ENCODE measurements around the gene SPTLC2.
"Not testable (repeated sequence)": the region's sequence is repeated elsewhere in the genome, so short reads cannot be mapped to it uniquely, and the experiment has no call there.

The SPTLC2 gene, protein sequence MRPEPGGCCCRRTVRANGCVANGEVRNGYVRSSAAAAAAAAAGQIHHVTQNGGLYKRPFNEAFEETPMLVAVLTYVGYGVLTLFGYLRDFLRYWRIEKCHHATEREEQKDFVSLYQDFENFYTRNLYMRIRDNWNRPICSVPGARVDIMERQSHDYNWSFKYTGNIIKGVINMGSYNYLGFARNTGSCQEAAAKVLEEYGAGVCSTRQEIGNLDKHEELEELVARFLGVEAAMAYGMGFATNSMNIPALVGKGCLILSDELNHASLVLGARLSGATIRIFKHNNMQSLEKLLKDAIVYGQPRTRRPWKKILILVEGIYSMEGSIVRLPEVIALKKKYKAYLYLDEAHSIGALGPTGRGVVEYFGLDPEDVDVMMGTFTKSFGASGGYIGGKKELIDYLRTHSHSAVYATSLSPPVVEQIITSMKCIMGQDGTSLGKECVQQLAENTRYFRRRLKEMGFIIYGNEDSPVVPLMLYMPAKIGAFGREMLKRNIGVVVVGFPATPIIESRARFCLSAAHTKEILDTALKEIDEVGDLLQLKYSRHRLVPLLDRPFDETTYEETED

GRCh38 chr14:77616454-77617229 is at the start of gene SPTLC2:
Gene SPTLC2 (minus strand): TSS chr14:77616637. CDS start chr14:77616579, 58 bp downstream.
- DNase-seq: peak; percentile 89 to 93 (median 91)

GRCh38 chr14:77663293-77663692 is 46.9 kb upstream of the SPTLC2 start:
- DNase-seq: no peak

- not testable (repeated sequence) for DNase-seq
Observed at GRCh38 chr14:77661562-77661961, 45.1 kb upstream of the SPTLC2 start.

GRCh38 chr14:77660754-77661153 is 44.3 kb upstream of the SPTLC2 start:
- DNase-seq: no peak

- no peak for DNase-seq
Observed at GRCh38 chr14:77659831-77660230, 43.4 kb upstream of the SPTLC2 start.

DNA sequence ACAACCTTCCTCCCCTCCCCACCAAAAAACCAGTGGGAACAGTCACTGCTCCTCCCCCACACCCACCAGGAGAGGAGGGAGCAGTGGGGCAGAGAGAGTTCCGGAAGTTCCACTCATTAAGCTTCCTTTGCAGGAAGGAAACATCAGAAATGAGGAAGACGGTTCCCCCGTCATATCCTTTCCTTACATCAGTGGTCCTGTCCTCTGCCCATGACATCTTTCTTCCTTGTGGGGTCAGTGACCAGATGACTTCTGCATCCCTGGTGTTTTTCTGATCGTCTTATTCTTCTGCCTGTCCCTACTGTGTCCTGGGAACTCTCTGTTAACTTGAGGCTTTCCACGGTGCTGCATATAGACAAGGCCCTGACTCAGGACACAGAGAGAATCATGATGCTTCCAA is 40.8 kb upstream of the SPTLC2 start:
- no peak for DNase-seq

GRCh38 chr14:77654001-77654441 is 37.6 kb upstream of the SPTLC2 start:
- no peak for DNase-seq

- DNase-seq: no peak
Observed at GRCh38 chr14:77649326-77649725, 32.9 kb upstream of the SPTLC2 start.

GRCh38 chr14:77648520-77649200 is 32.2 kb upstream of the SPTLC2 start:
- no peak for DNase-seq

DNA sequence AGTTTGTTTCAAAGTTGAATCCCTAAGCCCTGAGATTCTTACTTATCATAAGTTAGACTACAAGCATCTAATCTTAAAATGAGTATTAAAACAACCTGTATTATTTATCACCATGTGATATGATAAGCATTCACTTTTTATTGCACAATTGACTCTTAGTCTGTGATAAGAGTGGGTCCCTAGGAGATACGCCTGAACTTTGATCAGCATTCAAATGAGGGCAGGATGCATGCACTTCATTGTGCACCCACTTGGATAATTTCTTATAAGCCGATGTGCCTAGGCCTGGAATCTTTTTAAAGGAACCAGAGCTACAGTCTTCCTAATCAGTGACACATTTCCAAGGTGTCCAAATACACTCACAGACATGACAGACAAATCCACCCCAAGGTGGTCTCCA is 31.4 kb upstream of the SPTLC2 start:
- DNase-seq: no peak

DNA sequence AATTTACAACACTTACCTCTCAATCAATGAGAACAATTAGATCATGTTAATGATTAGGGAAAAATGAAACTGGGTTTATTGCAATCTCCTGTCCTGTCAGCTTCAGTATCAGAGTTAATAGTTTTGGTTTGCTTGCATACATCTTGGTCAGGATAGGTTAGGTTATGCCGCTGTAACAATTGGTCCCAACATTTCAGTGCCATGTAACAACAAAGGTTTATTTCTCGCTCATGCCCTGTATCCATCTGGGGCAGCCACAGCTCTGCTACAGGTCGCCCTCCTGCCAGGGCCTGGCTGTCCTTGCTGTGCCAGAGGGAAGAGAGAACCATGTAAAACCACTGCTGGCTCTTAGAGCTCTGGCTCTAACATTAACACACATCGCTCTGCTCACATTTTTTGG is 30.5 kb upstream of the SPTLC2 start:
- no peak for DNase-seq

GRCh38 chr14:77645520-77646230 is 29.2 kb upstream of the SPTLC2 start:
- DNase-seq: no peak

GRCh38 chr14:77642407-77642806 is 26.0 kb upstream of the SPTLC2 start:
- DNase-seq: no peak

- peak; percentile 29 to 37 (median 32) for DNase-seq
Observed at GRCh38 chr14:77641534-77642341, 25.3 kb upstream of the SPTLC2 start.

DNA sequence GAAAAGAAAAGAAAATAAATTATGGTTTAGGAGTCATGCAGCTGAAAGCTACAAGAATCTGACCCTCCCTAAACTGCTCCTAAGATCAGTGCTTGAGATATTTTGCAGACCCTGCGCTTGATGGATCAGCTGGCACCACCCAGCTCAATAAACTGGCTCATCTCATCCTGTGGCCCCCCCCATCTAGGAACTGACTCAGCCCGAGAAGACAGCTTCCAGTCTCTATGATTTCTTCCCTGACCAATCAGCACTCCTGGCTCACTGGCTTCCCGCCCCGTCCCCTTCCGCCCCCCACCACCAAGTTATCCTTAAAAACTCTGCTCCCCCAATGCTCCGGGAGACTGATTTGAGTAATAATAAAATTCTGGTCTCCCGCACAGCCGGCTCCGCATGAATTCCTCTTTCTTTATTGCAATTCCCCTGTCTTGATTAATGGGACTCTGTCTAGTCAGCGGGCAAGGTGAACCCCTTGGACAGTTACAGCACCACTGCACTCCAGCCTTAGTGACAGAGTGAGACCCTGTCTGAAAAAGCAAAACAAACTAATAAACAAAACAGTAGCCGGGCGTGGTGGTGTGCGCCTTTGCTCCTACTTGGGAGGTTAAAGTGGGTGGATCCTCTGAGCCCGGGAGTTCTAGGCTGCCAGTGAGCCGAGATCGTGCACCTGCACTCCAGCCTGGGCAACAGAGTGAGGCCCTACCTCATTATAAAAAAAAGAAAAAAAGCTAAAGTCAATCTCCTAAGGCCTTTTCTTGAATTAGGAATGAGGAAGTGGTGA is 24.5 kb upstream of the SPTLC2 start:
- no peak for DNase-seq

DNA sequence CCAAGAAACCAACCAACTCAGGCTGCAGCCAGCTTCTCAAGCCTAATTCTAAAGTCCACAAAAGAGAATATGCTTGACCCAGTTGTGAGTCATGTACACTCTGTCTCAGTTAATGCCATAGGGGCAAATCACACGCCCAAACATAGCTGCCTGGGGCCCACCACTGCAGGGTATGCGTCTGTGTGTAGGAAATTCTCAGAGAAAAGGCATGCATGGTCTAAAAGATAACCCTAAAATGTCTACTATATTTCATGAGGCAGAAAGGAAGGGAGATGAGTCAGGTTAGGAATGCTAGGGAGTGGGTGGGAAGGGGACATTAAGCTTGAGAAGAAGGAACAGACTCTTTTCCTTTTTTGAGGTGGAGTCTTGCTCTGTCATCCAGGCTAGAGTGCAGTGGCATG is 22.3 kb upstream of the SPTLC2 start:
- DNase-seq: no peak

DNA sequence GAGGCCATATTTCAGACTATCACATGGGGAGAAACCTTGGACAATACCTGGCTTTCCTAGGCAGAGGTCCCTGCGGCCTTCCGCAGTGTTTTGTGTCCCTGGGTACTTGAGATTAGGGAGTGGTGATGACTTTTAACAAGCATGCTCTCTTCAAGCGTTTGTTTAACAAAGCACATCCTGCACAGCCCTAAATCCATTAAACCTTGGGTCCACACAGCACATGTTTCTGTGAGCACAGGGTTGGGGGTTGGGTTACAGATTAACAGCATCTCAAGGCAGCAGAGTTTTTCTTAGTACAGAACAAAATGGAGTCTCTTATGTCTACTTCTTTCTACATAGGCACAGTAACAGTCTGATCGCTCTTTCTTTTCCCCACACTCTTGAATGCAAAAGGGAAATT is 19.4 kb upstream of the SPTLC2 start:
- not testable (repeated sequence) for DNase-seq

DNA sequence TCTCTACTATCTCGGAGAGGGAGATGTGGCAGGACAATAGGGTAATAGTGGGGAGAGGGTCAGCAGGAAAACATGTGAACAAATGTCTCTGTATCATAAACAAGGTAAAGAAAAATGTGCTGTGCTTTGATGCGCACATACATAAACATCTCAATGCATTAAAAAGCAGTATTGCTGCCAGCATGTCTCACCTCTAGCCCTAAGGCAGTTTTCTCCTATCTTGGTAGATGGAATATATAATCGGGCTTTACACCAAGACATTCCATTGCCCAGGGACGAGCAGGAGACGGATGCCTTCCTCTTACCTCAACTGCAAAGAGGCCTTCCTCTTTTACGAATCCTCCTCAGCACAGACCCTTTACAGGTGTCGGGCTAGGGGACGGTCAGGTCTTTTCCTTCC is 19.0 kb upstream of the SPTLC2 start:
- DNase-seq: not testable (repeated sequence)

GRCh38 chr14:77630111-77630510 is 13.7 kb upstream of the SPTLC2 start:
- no peak for DNase-seq

- no peak for DNase-seq
Observed at GRCh38 chr14:77625360-77625759, 8.9 kb upstream of the SPTLC2 start.

- no peak for DNase-seq
Observed at GRCh38 chr14:77623201-77623600, 6.8 kb upstream of the SPTLC2 start.
